HepG2 (cell line): Measurements from ENCODE around the gene VPS4A. TPM values are rescaled to one million over a fixed set of nuclear protein-coding genes. Genes with fewer than 3 reads are reported as not detected.

Experiments
- AGO2 ChIP-seq: fragments of 200-400 bp; formaldehyde crosslinking; optimal IDR thresholded peaks from 2 replicates; pipeline ENCODE3; 2017; ENCODE audit warnings: mild to moderate bottlenecking, low read depth, low read length, moderate library complexity
- EED ChIP-seq: sonication (generic); formaldehyde crosslinking; IDR thresholded peaks from 2 replicates; pipeline ENCODE4 v1.5.0; 2020; ENCODE audit warnings: mild to moderate bottlenecking, missing genetic modification reagents
- IKZF4 ChIP-seq: sonication (generic); formaldehyde crosslinking; IDR thresholded peaks from 2 replicates; pipeline ENCODE4 v1.5.1; 2020; ENCODE audit warnings: borderline replicate concordance, mild to moderate bottlenecking, low read depth, missing genetic modification reagents; ENCODE audit errors: not compliant biosample characterization
- KAT8 ChIP-seq: IDR thresholded peaks from 2 replicates; pipeline ENCODE4 v1.6.1; 2016; ENCODE audit warnings: missing genetic modification reagents, missing compliant biosample characterization
- KDM1A ChIP-seq: IDR thresholded peaks from 2 replicates; pipeline ENCODE4 v1.6.1; 2016; ENCODE audit warnings: missing compliant biosample characterization
- KMT2A ChIP-seq: sonication (generic); formaldehyde crosslinking; IDR thresholded peaks from 2 replicates; pipeline ENCODE4 v1.4.0; 2020; ENCODE audit warnings: missing genetic modification reagents
- MBD4 ChIP-seq: IDR thresholded peaks from 2 replicates; pipeline ENCODE4 v1.6.1; 2012; ENCODE audit warnings: low read length, inconsistent platforms, borderline replicate concordance
- MLXIP ChIP-seq: sonication (generic); formaldehyde crosslinking; IDR thresholded peaks from 2 replicates; pipeline ENCODE4 v1.9.0; 2021; ENCODE audit warnings: missing genetic modification reagents, borderline replicate concordance
- MTA1 ChIP-seq: sonication (generic); formaldehyde crosslinking; IDR thresholded peaks from 2 replicates; pipeline ENCODE4 v1.4.0; 2020; ENCODE audit warnings: missing genetic modification reagents, mild to moderate bottlenecking, borderline replicate concordance
- NCOA5 ChIP-seq: sonication (generic); formaldehyde crosslinking; IDR thresholded peaks from 2 replicates; pipeline ENCODE4 v1.4.0; 2020; ENCODE audit warnings: missing genetic modification reagents
- NFE2L1 ChIP-seq: sonication (generic); formaldehyde crosslinking; IDR thresholded peaks from 2 replicates; pipeline ENCODE4 v1.4.0; 2020; ENCODE audit warnings: missing genetic modification reagents, mild to moderate bottlenecking, borderline replicate concordance
- PHF20 ChIP-seq: sonication (generic); formaldehyde crosslinking; IDR thresholded peaks from 2 replicates; pipeline ENCODE4 v1.5.0; 2020; ENCODE audit warnings: mild to moderate bottlenecking, missing genetic modification reagents
- POLR2AphosphoS2 ChIP-seq: IDR thresholded peaks from 2 replicates; pipeline ENCODE4 v1.6.1; 2011; ENCODE audit warnings: low read depth, low read length, improper control_type of control experiment
- RAD21 ChIP-seq: fragments of 450-650 bp; formaldehyde crosslinking; IDR thresholded peaks from 2 replicates; pipeline ENCODE4 v1.5.0; 2020; ENCODE audit warnings: mild to moderate bottlenecking
- TFAP4 ChIP-seq: sonication (generic); IDR thresholded peaks from 2 replicates; pipeline ENCODE4 v1.6.1; 2016; ENCODE audit warnings: low read depth, borderline replicate concordance
- TGIF2 ChIP-seq: IDR thresholded peaks from 2 replicates; pipeline ENCODE4 v1.6.1; 2016; ENCODE audit warnings: control low read depth, missing compliant biosample characterization
- ZNF281 ChIP-seq: sonication (generic); formaldehyde crosslinking; IDR thresholded peaks from 2 replicates; pipeline ENCODE4 v1.4.0; 2020; ENCODE audit warnings: missing genetic modification reagents, borderline replicate concordance
- ZNF740 ChIP-seq: sonication (generic); formaldehyde crosslinking; IDR thresholded peaks from 2 replicates; pipeline ENCODE4 v1.4.0; 2020; ENCODE audit warnings: missing genetic modification reagents
- ZNF790 ChIP-seq: sonication (generic); formaldehyde crosslinking; IDR thresholded peaks from 2 replicates; pipeline ENCODE4 v1.8.0; 2022; ENCODE audit warnings: missing genetic modification reagents, mild to moderate bottlenecking, borderline replicate concordance
- ZSCAN21 ChIP-seq: sonication (generic); formaldehyde crosslinking; IDR thresholded peaks from 2 replicates; pipeline ENCODE4 v1.8.0; 2022; ENCODE audit warnings: mild to moderate bottlenecking, missing genetic modification reagents, moderate library complexity, borderline replicate concordance
- polyA plus RNA-seq, 8 experiments: library from polyadenylated mRNA; depleted of rRNA in 3 of 8; stranded (reverse) in 7 of 8; unstranded in 1 of 8; fragments of >200 nt; fragmentation: Illumina TruSeq in 4 of 8; extraction: Trizol in 4 of 8; gene quantifications; 2 replicates each; pipeline versions ENCODE4 v1.2.1 to v1.2.3, GENCODE V29; 2011 to 2016; ENCODE audit warnings: low read depth in 4 of 8, missing spikeins in 1 of 8, mixed read lengths in 1 of 8; ENCODE audit not compliant: insufficient read depth in 1 of 8
- total RNA-seq, 5 experiments: library from RNA; depleted of rRNA; stranded (reverse); fragments of >200 nt; fragmentation: Illumina TruSeq; extraction: Trizol; gene quantifications; 2 replicates each; pipeline ENCODE4 v1.2.3, GENCODE V29; 2016; ENCODE audit warnings: low read depth in 1 of 5

Gene VPS4A
- total and polyA plus RNA-seq, 2 of the 13 experiments (the other 11 are each of a cell fraction or from before 2014, with no cell fraction given) = 13.2 to 27.9 TPM

- TF ChIP-seq EED (no peak), ZSCAN21 (CRISPR knock-in tag) (no peak; the same call in 1 of the 2 replicates), NFE2L1 (CRISPR knock-in tag) (no peak), PHF20 (peak; percentile 97), NCOA5 (CRISPR knock-in tag) (peak; percentile 69; the same call in 1 of the 2 replicates), AGO2 (peak; percentile 93), POLR2AphosphoS2 (no peak), ZNF740 (CRISPR knock-in tag) (no peak), ZNF281 (CRISPR knock-in tag) (peak; percentile 6; the same call in 1 of the 2 replicates), IKZF4 (CRISPR knock-in tag) (peak; percentile 82), MTA1 (CRISPR knock-in tag) (peak; percentile 68; the same call in 1 of the 2 replicates), KAT8 (peak; percentile 98), KDM1A (CRISPR knock-in tag) (no peak), MLXIP (CRISPR knock-in tag) (no peak; the same call in 1 of the 2 replicates), MBD4 (no peak), TFAP4 (peak; percentile 23; the same call in 1 of the 2 replicates), KMT2A (CRISPR knock-in tag) (peak; percentile 100), TGIF2 (peak; percentile 44; the same call in 1 of the 2 replicates), ZNF790 (CRISPR knock-in tag) (no peak), RAD21 (CRISPR knock-in tag) (peak; percentile 71)
These were observed 28.3 kb downstream of the VPS4A start, which contains the start of the genes COG8 and NIP7 (continued) for GRCh38 chr16:69339289-69340094.
